ENCODE results near the gene SOX15. TPM values are rescaled to one million over a fixed set of nuclear protein-coding genes. Genes with fewer than 3 reads are reported as not detected.

Gene SOX15
- total RNA-seq, 1 donor from 2014 or later, result 3.4 TPM

DNA sequence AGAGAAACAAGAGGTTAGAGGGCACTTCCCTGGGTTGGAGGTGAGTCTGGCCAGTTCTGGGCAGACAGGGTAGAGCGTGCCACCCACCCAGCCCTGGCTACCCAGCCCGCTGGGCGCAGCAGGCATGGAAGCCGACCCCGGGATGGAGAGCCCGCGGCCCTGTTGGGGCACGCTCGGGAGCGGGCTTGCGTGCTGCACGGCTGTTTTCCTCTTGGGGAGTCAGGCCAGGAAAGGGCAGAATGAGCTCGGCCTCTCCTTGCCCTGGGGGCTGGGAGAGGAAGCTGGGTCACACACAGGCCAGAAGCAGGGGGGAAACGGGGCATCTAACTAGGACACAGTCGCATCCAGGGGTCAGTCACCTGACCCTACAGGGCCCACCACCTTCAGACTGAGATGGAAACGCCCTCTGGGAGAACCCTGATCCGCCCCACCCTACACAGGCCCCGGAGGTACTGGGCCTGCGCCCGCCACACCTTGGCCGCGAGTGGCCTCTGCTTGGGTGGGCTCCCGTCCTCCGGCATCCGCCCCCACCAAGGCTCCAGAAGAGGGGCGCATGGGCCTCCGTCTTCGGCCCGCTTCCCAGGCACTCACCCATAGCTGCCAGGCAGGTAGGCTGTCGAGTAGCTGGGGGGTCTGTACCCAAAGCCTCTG is 1.2 kb downstream of the SOX15 start:
- H3K36me3 ChIP-seq (ENCODE audit: control insufficient read depth, insufficient read depth, low read length), result peaks cover 9% of the 10 kb centered on the region
- H3K4me3 ChIP-seq (ENCODE audit: low read depth, low read length), result peak overlapping the region; percentile 19
- TF ChIP-seq, protein P1, sequence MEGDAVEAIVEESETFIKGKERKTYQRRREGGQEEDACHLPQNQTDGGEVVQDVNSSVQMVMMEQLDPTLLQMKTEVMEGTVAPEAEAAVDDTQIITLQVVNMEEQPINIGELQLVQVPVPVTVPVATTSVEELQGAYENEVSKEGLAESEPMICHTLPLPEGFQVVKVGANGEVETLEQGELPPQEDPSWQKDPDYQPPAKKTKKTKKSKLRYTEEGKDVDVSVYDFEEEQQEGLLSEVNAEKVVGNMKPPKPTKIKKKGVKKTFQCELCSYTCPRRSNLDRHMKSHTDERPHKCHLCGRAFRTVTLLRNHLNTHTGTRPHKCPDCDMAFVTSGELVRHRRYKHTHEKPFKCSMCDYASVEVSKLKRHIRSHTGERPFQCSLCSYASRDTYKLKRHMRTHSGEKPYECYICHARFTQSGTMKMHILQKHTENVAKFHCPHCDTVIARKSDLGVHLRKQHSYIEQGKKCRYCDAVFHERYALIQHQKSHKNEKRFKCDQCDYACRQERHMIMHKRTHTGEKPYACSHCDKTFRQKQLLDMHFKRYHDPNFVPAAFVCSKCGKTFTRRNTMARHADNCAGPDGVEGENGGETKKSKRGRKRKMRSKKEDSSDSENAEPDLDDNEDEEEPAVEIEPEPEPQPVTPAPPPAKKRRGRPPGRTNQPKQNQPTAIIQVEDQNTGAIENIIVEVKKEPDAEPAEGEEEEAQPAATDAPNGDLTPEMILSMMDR (IDR thresholded peaks at IDR 0.05; ENCODE audit: insufficient read depth, low read length, poor library complexity, severe bottlenecking), result no peak
- DNase-seq (ENCODE audit: low read depth), result no peak
- H3K27me3 ChIP-seq (ENCODE audit: control insufficient read depth, insufficient read depth, low read length), result no peaks in the 10 kb centered on the region

DNA sequence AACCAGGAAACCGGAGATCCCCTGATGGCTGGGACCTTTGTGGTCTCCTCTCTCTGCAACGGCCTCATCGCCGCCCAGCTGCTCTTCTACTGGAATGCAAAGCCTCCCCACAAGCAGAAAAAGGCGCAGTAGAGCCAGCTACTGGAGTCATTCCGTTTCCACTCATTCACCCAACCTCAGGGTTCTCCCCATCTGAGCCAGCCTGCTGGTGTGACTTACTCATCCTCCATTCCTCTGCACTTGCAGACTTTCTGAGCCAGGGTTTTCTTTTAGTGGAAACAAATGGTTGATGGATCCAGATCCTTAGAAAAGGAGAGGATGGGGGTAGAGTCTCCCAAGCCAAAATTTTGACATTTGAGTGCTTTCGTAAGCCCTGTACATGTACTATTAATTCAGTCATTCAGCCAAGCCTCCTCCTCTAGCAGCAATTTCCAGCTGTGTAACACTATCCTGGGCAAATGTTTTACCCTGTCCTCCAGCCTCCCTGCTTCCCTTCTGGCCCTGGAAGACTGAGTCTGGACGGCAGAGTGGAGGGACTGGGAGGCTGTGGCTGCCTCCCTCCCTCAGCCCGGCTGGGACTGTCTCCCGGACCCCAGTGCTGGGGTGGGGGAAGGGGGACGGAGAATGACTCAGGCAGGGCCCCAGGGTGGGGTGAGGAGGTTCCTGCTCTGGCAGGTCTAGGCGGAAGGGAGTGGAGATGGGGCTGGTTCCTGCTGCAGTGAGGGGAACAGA is 2.3 kb downstream of the SOX15 start:
- DNase-seq (ENCODE audit: low read depth), result peak; percentile 47
- Histone ChIP-seq H3K27me3 (ENCODE audit: control insufficient read depth, insufficient read depth, low read length) (no peaks in the 10 kb centered on the region), H3K36me3 (ENCODE audit: control insufficient read depth, insufficient read depth, low read length) (peaks cover 9% of the 10 kb centered on the region), H3K4me3 (ENCODE audit: low read depth, low read length) (no peak overlapping the region)
- TF ChIP-seq, protein P1 (IDR thresholded peaks at IDR 0.05; ENCODE audit: insufficient read depth, low read length, poor library complexity, severe bottlenecking), result no peak

DNA sequence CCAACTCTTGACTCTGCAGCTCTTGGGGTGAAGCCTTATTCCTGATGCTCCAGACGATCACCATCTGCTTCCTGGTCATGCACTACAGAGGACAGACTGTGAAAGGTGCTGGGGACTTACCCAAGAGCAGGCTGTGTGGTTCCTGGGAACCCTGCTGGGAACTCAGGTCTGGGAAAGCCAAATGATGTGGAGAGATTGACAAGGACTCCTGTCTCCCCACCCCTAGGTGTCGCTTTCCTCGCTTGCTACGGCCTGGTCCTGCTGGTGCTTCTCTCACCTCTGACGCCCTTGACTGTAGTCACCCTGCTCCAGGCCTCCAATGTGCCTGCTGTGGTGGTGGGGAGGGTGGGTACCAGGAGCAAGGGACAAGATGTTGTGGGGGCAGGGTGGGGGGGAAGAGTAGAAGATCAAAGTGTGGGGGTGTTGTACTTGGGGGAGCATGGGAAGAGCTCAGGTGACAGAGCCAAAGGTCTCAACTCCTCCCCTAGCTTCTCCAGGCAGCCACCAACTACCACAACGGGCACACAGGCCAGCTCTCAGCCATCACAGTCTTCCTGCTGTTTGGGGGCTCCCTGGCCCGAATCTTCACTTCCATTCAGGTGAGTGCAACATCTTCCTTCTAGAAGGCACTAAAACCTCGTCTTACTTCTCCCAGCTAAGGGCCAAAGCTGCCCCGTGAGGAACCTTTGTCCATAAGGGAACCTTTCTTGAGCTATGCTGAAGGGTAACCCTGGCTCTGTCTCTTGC is 3.0 kb downstream of the SOX15 start:
- Histone ChIP-seq H3K27me3 (ENCODE audit: control insufficient read depth, insufficient read depth, low read length) (no peaks in the 10 kb centered on the region), H3K36me3 (ENCODE audit: control insufficient read depth, insufficient read depth, low read length) (peaks cover 9% of the 10 kb centered on the region), H3K4me3 (ENCODE audit: low read depth, low read length) (no peak overlapping the region)
- TF ChIP-seq, protein P1 (IDR thresholded peaks at IDR 0.05; ENCODE audit: insufficient read depth, low read length, poor library complexity, severe bottlenecking), result peak; percentile 38
- DNase-seq (ENCODE audit: low read depth), result no peak

DNA sequence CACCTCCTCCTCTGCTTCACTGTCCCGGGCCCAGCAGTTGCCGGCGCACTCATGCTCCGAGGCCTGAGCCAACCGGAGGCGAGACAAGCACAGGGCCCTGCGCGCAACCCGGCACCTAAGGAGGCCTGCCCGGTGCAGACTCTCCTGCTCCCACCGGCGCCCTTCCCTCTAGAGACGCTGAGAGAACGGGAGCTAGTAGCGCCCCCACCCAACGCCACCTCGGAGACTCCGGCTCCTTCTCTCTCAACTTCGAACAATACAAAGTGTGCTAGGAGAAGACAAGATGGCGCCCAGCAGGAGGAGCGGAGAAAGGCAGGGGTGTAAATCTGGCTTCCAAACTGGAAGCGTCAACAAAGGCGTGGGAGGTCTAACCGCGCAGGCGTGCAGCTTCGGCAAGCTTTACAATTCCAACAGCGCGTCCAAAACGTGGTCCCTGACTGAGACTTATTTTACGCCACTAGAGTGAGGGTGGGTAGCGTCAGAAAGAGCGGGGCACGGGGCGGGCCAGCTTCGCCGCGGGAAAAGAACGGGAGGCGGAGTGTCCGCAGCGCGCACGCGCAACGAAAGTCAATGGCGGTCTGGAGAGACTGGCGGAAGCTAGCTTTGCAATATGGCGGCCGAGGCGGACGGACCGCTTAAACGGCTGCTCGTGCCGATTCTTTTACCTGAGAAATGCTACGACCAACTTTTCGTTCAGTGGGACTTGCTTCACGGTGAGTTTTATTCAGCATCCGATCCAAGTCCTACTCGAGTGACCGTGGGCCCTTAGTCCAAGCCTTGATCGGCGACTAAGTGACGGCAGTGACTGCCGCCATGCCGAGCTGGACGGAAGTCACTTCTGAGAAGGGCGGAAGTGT is 6.4 kb downstream of the SOX15 start, which contains the start of gene MPDU1:
TSS of gene MPDU1 (plus strand) at position 600 of the 857 bp plus-strand sequence. CDS start at position 611, 11 bp downstream.
- TF ChIP-seq, protein P1 (IDR thresholded peaks at IDR 0.05; ENCODE audit: insufficient read depth, low read length, poor library complexity, severe bottlenecking), result no peak
- Histone ChIP-seq H3K4me3 (ENCODE audit: low read depth, low read length) (peak within 1 kb of the TSS; percentile 69), H3K36me3 (ENCODE audit: control insufficient read depth, insufficient read depth, low read length) (peaks cover 4% of the 10 kb centered on the region), H3K27me3 (ENCODE audit: control insufficient read depth, insufficient read depth, low read length) (no peaks in the 10 kb centered on the region)
- peak; percentile 67 for DNase-seq (ENCODE audit: low read depth)
